ENCODE data around the gene ANAPC15.

The ANAPC15 gene

GRCh38 chr11:72084965-72085364 is 27.5 kb downstream of the ANAPC15 start:
- DNase-seq (ENCODE audit: low read depth), result no peak

- no peak for DNase-seq (ENCODE audit: low read depth)
These were observed 28.4 kb downstream of the ANAPC15 start for GRCh38 chr11:72084076-72084475.

GRCh38 chr11:72083414-72083813 is 29.1 kb downstream of the ANAPC15 start:
- DNase-seq (ENCODE audit: low read depth), result no peak

GRCh38 chr11:72081821-72082453 is 30.6 kb downstream of the ANAPC15 start:
- no peak for DNase-seq (ENCODE audit: low read depth)

- no peak for DNase-seq (ENCODE audit: low read depth)
These were observed 31.3 kb downstream of the ANAPC15 start for GRCh38 chr11:72081184-72081644.

DNA sequence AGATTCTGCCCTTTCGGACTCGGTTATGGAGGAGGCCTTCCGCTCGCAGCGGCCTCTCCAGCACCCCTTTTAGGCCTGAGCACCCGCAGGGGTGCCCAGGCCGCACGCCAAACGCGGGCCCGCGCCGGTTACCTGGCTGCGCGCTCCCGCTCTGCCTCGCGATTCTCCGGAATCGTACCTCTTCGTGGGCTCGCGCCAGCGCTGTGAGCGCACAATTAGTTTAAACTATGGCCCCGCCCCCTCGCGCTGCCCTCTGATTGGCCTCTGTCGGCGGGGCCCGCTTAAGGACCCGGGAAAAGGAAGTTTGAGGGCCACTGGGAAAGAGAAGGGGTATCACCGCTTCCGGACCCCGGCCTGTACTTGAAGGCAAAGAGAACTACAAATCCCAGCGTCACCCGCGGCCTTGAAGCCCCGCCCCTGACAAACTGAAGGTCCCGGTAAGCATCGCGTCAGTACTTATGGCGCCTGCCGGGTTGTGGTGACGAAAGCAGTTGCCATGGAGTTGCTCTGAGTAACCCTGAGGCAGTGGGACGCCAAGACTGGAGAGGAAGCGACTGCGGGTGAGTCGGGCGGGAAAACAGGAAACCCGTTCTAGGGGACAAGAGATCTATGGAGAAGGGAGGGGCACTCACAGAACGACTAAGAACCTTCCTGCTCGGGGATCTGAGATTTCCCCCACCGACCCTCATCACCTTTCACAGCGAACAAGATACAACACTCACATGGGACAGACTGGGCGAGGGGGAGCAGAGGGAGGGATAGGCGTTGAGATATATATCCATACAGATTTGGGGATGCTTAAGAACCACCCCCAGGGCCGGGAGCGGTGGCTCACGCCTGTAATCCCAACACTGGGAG is 31.9 kb downstream of the ANAPC15 start, which contains the start of the genes LRRC51 and NUMA1:
Gene LRRC51, plus strand, starts transcription at position 525 of the 858 bp plus-strand sequence. CDS start 8,234 bp downstream, outside the sequence.
Gene NUMA1, minus strand, starts transcription at position 217 of the 858 bp plus-strand sequence. CDS start 44,599 bp downstream, outside the sequence.
- DNase-seq (ENCODE audit: low read depth), result peak; percentile 98

DNA sequence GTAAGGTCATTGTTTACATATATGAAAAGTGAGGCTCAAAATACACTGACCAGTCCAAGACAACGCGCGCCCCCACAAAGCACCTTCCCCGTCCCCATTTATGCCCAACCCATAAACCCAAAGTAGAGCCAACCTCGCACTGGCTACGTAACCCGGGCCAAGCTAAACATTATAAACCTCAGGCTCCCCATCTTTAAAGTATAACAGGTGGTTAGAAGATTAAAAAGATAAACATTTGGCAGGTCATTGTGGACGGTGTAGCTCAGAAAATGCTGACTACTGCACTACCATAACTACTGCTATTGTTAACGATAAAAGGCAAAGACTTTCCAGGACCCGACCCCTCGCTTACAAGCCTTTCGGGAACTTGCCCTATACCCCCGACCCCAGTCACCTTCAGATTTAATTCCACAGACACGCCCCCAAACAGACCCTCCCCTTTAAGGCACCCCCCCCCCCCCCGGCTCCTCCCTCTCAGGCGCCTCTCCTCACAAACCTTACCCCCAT is 32.6 kb downstream of the ANAPC15 start:
- no peak for DNase-seq (ENCODE audit: low read depth)

- no peak for DNase-seq (ENCODE audit: low read depth)
These were observed 34.0 kb downstream of the ANAPC15 start for GRCh38 chr11:72078477-72078876.

DNA sequence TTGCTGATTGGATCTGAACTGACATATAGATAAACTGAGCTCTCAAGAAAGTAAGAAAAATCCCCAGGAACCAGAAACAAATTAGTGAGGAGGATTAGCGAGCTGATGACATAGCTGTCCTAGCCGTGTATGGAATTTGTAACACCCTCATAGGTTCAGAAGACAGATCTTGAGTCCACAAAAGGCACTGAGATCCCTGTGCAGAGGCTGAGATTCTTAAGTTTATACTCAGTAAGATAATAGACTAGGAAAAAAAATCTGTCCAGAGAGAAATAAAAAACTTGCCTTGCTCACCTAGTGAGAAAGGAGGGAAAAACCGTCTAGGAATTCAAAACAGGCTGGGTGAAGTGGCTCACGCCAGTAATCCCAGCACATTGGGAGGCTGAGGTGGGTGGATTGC is 36.7 kb downstream of the ANAPC15 start:
- no peak for DNase-seq (ENCODE audit: low read depth)

DNA sequence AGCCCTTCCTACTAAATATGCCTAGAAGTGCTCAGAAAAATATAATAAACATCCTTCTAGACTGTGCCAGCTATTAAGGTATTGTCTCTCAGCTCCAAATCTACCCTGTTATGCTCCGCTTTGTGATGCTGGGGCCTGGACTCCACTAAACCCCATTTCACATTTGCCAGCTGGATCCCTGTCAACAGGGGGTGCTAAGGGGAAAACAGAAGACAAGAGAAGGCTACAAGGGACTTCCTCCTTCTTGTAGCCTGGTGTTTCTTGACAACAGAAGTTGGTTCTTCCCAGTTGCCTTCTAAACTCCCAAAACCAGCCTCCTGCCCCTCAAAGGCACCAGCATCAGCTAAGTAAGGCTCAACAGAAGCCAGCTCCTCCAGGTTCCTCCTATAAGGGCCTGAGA is 37.4 kb downstream of the ANAPC15 start:
- DNase-seq (ENCODE audit: low read depth), result no peak

DNA sequence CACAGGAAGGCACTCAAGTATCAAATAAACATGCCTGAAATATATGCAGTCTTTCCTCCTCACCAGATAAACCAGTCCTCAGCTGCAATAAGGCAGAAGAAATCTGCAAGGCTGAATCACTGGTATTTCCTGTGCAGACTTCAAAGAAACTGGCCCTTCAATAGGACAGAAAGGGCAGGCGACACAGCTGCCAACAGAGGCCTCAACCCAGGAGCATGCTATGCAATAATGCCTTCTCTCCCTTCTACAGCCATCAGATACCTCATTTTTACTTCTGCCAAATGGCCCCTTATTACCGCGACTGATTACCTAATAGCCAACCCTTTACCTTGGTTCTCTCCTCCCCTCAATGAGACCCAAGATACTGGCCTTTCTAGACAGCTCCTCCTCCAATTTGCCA is 40.1 kb downstream of the ANAPC15 start:
- DNase-seq (ENCODE audit: low read depth), result peak; percentile 64

DNA sequence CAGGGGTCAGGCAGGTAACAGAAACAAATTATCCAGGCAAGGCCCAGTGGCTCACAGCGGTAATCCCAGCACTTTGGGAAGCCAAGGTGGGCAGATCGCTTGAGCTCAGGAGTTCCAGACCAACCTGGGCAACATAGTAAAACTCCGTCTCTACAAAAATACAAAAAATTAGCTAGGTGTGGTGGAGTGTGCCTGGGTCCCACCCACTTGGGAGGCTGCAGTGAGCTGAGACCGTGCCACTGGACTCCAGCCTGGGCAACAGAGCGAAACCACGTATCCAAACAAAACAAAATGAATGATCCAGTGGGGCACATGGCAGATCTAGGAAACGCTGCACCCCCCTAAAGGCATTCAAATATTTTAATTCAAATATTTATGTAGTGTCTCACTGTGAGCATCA is 42.0 kb downstream of the ANAPC15 start:
- no peak for DNase-seq (ENCODE audit: low read depth)

- peak; percentile 65 for DNase-seq (ENCODE audit: low read depth)
These were observed 42.7 kb downstream of the ANAPC15 start for GRCh38 chr11:72069787-72070251.

GRCh38 chr11:72069200-72069599 is 43.3 kb downstream of the ANAPC15 start:
- no peak for DNase-seq (ENCODE audit: low read depth)

DNA sequence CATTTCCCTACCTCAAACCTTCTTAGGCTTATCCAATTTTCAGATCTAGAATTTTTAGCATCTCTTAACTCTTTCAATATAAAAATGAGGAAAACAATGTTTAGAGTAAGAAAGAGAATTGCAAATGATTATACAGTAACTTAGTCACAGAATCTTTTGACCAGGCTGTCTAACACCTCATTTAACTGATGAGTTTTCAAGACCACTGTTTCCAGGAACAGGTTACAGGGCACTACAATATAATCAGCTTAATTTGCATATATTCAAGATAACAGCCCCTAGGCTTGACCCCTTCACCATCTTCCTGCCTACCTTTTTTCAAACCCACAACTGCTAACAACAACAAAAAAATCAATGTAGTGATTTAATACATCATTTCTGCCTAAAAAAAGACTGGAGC is 44.8 kb downstream of the ANAPC15 start:
- no peak for DNase-seq (ENCODE audit: low read depth)

DNA sequence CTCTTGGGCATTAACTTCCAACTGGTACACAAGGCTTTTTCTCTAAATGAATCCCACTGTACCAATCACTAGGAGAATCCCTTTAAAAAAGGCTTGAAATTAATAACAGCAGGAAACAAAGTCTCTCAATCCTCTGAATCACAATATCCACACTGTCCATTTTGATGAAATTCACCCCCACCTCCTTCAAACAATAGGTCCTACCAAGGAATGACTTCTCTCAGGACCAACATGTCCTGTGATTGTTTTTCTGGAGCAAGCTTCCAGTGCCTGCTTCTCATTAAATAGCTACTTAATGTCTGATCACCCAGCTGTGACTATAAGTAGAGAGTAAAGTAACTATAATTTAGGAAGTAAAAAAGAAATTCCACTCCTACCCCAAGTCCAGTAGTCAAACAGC is 45.2 kb downstream of the ANAPC15 start:
- DNase-seq (ENCODE audit: low read depth), result no peak

DNA sequence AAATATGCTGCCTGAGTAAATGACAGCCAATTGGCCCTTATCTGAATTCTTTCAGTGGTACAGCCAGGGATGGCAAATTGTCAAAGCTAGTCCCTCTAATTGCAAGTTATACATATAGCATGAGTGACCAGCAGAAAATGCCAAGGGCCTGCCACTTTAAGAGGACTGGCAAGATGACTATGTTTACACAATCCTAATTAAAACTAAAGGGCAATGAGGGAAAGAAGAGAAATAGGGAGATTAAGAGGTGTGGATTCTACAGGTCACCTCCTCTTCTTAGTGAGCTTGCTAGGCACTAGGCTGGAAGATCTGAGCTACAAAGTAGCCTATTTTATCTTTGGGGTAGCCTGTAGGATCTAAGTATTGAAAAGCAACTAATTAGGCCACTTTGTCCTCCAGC is 45.6 kb downstream of the ANAPC15 start:
- no peak for DNase-seq (ENCODE audit: low read depth)

DNA sequence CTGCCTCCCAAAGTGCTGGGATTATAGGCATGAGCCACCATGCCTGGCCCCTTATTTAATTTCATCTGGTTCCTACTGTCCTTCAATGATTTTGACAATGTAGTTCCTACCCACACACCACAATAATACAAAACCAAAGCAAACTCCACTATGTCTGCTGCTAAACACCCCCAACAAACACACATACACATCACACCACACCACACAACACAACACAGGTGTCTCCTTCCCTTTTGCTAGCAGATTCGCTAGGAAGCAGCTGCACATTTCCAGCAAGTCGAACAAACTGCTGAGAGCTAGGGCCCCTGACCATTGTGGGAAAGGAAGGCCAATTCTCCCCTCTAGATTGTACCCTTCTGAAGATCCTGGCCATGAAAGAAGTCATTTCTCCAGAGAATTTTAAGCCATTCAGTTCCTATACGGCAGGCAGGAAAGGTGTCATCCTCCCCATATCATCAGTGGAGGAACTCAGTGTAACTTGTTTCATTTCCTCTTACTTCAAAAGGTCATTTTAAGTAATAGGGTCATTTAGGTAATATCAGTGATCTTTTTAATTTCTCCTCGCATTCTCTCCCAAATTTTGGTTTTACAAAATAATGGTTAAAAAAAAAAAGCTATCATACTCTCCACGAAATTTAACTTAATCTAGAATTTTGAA is 50.6 kb downstream of the ANAPC15 start:
- DNase-seq (ENCODE audit: low read depth), result no peak

Measured in GM04503 (cell line).